Heart left ventricle (tissue), 16 donors: ENCODE data around the gene KANK4. TPM values are rescaled to one million over a fixed set of nuclear protein-coding genes. Genes with fewer than 3 reads are reported as not detected.

Source experiments
- ATAC-seq, 4 donors: fragments of 200-7000 bp; cut with Tn5 transposase; one replicate each; pipeline ENCODE4 v1.9.1; 2020 to 2022; ENCODE audit warnings: moderate library complexity in 4 of 4, mild to moderate bottlenecking in 3 of 4, moderate number of reproducible peaks in 1 of 4
- DNase-seq, 5 donors: peaks; one replicate each; pipeline ENCODE4 v3.0.0-alpha.2; 2020
- H3K27ac ChIP-seq, 12 donors: fragments of 200-600 bp; sonication (generic) in 4 of 12; one replicate each; pipeline versions ENCODE4 v1.5.0 to v1.8.0; 2016 to 2022; ENCODE audit warnings: mild to moderate bottlenecking in 2 of 12
- H3K27me3 ChIP-seq, 9 donors: fragments of 200-600 bp; sonication (generic) in 2 of 9; one replicate each; pipeline versions ENCODE4 v1.5.1 to v1.8.0; 2016 to 2022; ENCODE audit warnings: mild to moderate bottlenecking in 3 of 9
- H3K36me3 ChIP-seq, 9 donors: fragments of 200-600 bp; sonication (generic) in 2 of 9; one replicate each; pipeline versions ENCODE4 v1.5.0 to v1.8.0; 2018 to 2022; ENCODE audit warnings: mild to moderate bottlenecking in 2 of 9
- H3K4me1 ChIP-seq, 12 donors: fragments of 200-600 bp; sonication (generic) in 4 of 12; one replicate each; pipeline versions ENCODE4 v1.5.0 to v1.8.0; 2016 to 2022; ENCODE audit warnings: mild to moderate bottlenecking in 3 of 12
- H3K4me3 ChIP-seq, 12 donors: fragments of 200-600 bp; sonication (generic) in 4 of 12; one replicate each; pipeline versions ENCODE4 v1.5.0 to v1.8.0; 2017 to 2022; ENCODE audit warnings: mild to moderate bottlenecking in 9 of 12, moderate library complexity in 4 of 12
- H3K9me3 ChIP-seq, 12 donors: fragments of 200-600 bp; sonication (generic) in 4 of 12; one replicate each; pipeline versions ENCODE4 v1.5.0 to v1.8.0; 2016 to 2022; ENCODE audit warnings: mild to moderate bottlenecking in 1 of 12
- POLR2A ChIP-seq, 2 donors: fragments of 450-650 bp; IDR thresholded peaks; one replicate each; pipeline ENCODE4 v1.6.1; 2017; ENCODE audit warnings: antibody characterized with exemption in 2 of 2, mild to moderate bottlenecking in 2 of 2, moderate library complexity in 2 of 2
- WGBS, 4 donors: extraction: QIAGEN DNeasy Blood & Tissue Kit in 2 of 4; methylation state at CpG; one replicate each; pipeline versions ENCODE4 v1.1.5 to v1.1.7; 2013 to 2018; 5-methylcytosine and 5-hydroxymethylcytosine counted together
- intact Hi-C, 10 donors: fragments of 100-400 bp; cut with DNase I; formaldehyde crosslinking; loops; one replicate each; pipeline versions ENCODE4 v1.11.1 to v1.14.2; 2022
- polyA plus RNA-seq, 2 donors: library from polyadenylated mRNA; stranded (reverse); fragments of 200-250 nt; gene quantifications; one replicate each; pipeline ENCODE4 v1.2.3, GENCODE V29; 2013
- total RNA-seq, 9 donors: library from RNA; depleted of rRNA in 2 of 9; stranded (reverse); fragments of >200 nt in 2 of 9; fragmentation: NEBNext Ultra II Directional in 3 of 9; extraction: Animal tissue kit (Norgen Biotek cat#: 25700) in 3 of 9; gene quantifications; one replicate each; pipeline versions ENCODE4 v1.1.0 to v1.2.4, GENCODE V29; 2016 to 2023
- TF ChIP-seq, protein P1 (sequence below), 12 donors: fragments of 200-600 bp; sonication (generic) in 4 of 12; IDR thresholded peaks; one replicate each; pipeline versions ENCODE4 v1.5.0 to v1.8.0; 2018 to 2022; ENCODE audit warnings: antibody characterized with exemption in 12 of 12, mild to moderate bottlenecking in 5 of 12
- donor health status: ischemic (EF 13 %, LVEDD 7.1; RV severe dilation, severe dysfunction).
- donor health status: healthy with polysubstance abuse.
- donor health status: DM: no; HTN: yes; CAD: no.
- donor health status: DM: no; HTN: no; CAD: no.
- donor health status: ischemic (EF 25% LVEDD 6.9; RV normal size, moderate dysfunction).
- donor health status: ischemic (EF 25% LVEDD 5.7; RV mildly dilated, moderate dysfunction).
- donor health status: healthy.
- donor health status: DM: yes; HTN: yes; CAD: no.
- donor health status: ischemic (EF 35%, LVEDD 5.7; RV mildly dilated, moderate dysfunction).
- donor health status: nonischemic (EF 11% LVEDD 7.7; RV severe dilation, severe dysfunction).
- donor health status: DM: yes; HTN: yes; CAD: no.
- donor health status: PGD.
- donor health status: ischemic (EF 29% LVEDD 5.4; RV normal size, mild dysfunction).
- donor health status: nonischemic (EF 23%, LVEDD 6.1; RV moderate dilation, normal function).

KANK4 gene
- total and polyA plus RNA-seq, 11 donors, result 0.05 to 4.3 (median 0.15) TPM; not detected in 1

DNA sequence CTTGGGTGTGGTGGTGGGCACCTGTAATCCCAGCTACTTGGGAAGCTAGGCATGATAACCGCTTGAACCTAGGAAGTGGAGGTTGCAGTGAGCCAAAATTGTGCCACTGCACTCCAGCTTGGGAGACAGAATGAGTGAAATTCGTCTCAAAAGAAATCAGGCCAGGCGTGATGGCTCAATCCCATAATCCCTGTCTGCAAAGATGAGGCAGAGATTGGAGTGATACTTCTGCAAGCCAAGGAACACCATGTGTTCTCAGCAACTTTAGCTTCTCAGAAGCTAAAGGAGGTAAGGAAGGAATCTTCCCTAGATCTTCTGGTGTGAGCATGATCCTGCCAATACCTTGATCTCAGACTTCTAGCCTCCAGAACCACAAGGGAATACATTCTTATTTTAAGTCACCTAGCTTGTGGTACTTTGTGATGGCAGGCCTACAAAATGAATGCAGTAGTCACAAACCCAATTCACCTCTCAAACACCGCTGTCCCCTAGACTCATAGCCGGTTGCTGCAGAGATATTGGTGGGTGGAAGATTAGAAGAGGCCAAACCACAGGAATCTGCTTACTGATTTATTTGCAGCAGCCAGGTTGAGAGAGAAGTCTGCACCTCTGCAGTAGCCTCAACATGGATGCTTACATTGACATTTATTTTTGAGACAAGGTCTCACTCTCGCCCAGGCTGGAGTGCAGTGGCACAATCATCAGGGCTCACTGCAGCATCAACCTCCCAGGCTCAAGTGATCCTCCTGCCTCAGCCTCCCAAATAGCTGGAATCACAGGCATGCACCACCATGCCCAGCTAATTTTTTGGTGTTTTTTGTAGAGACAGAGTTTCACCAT is 105.9 kb downstream of the KANK4 start:
- DNase-seq (no peak), ATAC-seq (no peak)
- Histone ChIP-seq H3K27ac (no peak overlapping the region), H3K36me3 (no peaks in the 10 kb centered on the region), H3K27me3 (no peaks in the 10 kb centered on the region), H3K4me3 (no peak overlapping the region), H3K9me3 (peaks cover 0 to 24% (median 10%) of the 10 kb centered on the region in 12 donors), H3K4me1 (no peaks in the 10 kb centered on the region)
- 76 to 84% (median 80%) methylated on average over 6 of the region's 6 CpGs for WGBS, 4 donors
- TF ChIP-seq, protein P1, sequence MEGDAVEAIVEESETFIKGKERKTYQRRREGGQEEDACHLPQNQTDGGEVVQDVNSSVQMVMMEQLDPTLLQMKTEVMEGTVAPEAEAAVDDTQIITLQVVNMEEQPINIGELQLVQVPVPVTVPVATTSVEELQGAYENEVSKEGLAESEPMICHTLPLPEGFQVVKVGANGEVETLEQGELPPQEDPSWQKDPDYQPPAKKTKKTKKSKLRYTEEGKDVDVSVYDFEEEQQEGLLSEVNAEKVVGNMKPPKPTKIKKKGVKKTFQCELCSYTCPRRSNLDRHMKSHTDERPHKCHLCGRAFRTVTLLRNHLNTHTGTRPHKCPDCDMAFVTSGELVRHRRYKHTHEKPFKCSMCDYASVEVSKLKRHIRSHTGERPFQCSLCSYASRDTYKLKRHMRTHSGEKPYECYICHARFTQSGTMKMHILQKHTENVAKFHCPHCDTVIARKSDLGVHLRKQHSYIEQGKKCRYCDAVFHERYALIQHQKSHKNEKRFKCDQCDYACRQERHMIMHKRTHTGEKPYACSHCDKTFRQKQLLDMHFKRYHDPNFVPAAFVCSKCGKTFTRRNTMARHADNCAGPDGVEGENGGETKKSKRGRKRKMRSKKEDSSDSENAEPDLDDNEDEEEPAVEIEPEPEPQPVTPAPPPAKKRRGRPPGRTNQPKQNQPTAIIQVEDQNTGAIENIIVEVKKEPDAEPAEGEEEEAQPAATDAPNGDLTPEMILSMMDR (IDR thresholded peaks at IDR 0.05), result no peak
- TF ChIP-seq POLR2A (IDR thresholded peaks at IDR 0.05), result no peak
- intact Hi-C loops, result no loop called here

DNA sequence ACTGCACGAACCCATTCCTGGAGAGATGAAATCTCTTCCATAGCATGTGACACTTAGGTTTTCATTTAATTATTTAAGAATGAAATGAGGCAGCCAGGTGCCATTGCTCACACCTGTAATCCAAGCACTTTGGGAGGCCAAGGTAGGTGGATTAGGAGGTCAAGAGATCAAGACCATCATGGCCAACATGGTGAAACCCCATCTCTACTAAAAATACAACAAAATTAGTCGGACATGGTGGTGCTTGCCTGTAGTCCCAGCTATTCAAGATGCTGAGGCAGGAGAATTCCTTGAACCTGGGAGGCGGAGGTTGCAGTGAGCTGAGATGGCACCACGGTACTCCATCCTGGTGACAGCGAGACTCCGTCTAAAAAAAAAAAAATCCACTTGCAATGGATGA is 106.8 kb downstream of the KANK4 start:
- H3K9me3 ChIP-seq, result peaks cover 0 to 24% (median 10%) of the 10 kb centered on the region in 12 donors
- no peak for DNase-seq

DNA sequence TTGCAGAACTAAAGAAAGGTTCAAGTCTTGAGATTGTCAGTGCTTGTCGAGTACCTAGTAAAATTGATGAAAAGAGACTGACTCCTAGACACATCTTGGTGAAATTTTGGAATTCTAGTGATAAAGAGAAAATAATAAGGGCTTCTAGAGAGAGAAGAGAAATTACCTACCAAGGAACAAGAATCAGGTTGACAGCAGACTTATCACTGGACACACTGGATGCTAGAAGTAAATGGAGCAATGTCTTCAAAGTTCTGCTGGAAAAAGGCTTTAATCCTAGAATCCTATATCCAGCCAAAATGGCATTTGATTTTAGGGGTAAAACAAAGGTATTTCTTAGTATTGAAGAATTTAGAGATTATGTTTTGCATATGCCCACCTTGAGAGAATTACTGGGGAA is 108.3 kb downstream of the KANK4 start:
- Histone ChIP-seq H3K27me3 (peaks cover 0 to 2% (median 0%) of the 10 kb centered on the region in 9 donors), H3K27ac (no peak overlapping the region), H3K36me3 (no peaks in the 10 kb centered on the region), H3K9me3 (peaks cover 0 to 27% (median 10%) of the 10 kb centered on the region in 12 donors), H3K4me3 (no peak overlapping the region), H3K4me1 (no peaks in the 10 kb centered on the region)
- no peak for DNase-seq
- intact Hi-C loops, result no loop called here
- TF ChIP-seq, protein P1 (IDR thresholded peaks at IDR 0.05), result no peak
- TF ChIP-seq POLR2A (IDR thresholded peaks at IDR 0.05), result no peak
- no peak for ATAC-seq
- WGBS, 4 donors, result 88 to 100% (median 97%) methylated on average over 1 of the region's 1 CpG

More for the DNA sequence above, 106.8 kb downstream of the KANK4 start:
- H3K36me3 ChIP-seq, result no peaks in the 10 kb centered on the region
- no peak overlapping the region for H3K27ac ChIP-seq
- intact Hi-C loops, result no loop called here
- no peaks in the 10 kb centered on the region for H3K4me1 ChIP-seq
- no peak overlapping the region for H3K4me3 ChIP-seq
- no peak for ATAC-seq
- no peaks in the 10 kb centered on the region for H3K27me3 ChIP-seq
- 84 to 95% (median 90%) methylated on average over 6 of the region's 6 CpGs for WGBS, 4 donors
- TF ChIP-seq POLR2A (IDR thresholded peaks at IDR 0.05), result no peak
- TF ChIP-seq, protein P1 (IDR thresholded peaks at IDR 0.05), result no peak

DNA sequence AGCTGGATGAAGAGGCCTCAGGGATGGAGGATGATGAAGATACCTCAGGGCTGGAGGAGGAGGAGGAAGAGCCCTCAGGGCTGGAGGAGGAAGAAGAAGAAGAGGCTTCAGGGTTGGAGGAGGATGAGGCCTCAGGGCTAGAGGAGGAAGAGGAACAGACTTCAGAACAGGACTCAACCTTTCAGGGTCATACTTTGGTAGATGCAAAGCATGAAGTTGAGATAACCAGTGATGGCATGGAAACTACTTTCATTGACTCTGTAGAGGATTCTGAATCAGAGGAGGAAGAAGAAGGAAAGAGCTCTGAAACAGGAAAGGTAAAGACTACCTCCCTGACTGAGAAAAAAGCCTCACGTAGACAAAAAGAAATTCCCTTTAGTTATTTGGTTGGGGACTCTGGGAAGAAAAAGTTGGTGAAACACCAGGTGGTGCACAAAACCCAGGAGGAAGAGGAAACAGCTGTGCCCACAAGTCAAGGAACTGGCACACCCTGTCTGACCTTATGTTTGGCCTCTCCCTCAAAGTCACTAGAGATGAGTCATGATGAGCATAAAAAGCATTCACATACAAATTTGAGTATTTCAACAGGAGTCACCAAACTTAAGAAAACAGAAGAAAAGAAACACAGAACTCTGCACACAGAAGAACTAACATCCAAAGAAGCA is 109.2 kb downstream of the KANK4 start:
- peaks cover 0 to 2% (median 0%) of the 10 kb centered on the region in 9 donors for H3K27me3 ChIP-seq
- DNase-seq (no peak), ATAC-seq (no peak)
- H3K4me3 ChIP-seq, result no peak overlapping the region
- no peak overlapping the region for H3K27ac ChIP-seq
- H3K9me3 ChIP-seq, result peaks cover 0 to 27% (median 10%) of the 10 kb centered on the region in 12 donors
- no peaks in the 10 kb centered on the region for H3K4me1 ChIP-seq
- 66 to 89% (median 80%) methylated on average over 1 of the region's 1 CpG for WGBS, 4 donors
- no peaks in the 10 kb centered on the region for H3K36me3 ChIP-seq
- no peak for TF ChIP-seq POLR2A (IDR thresholded peaks at IDR 0.05)
- TF ChIP-seq, protein P1 (IDR thresholded peaks at IDR 0.05), result no peak
- intact Hi-C loops, result no loop called here
